ENCODE data around the gene OR1S1.

Gene OR1S1

GRCh38 chr11:58186938-58187337 is 25.6 kb upstream of the OR1S1 start:
- no peak for TF ChIP-seq CTCF (IDR thresholded peaks at IDR 0.05)

- no peak for TF ChIP-seq CTCF (IDR thresholded peaks at IDR 0.05)
Measured at GRCh38 chr11:58188770-58189169, 23.8 kb upstream of the OR1S1 start, which contains the start of gene OR9Q2. Gene OR9Q2 (plus strand): TSS chr11:58189070. CDS start chr11:58190491, 1,421 bp downstream.

- TF ChIP-seq CTCF (IDR thresholded peaks at IDR 0.05) = no peak
Measured at GRCh38 chr11:58192229-58192628, 20.3 kb upstream of the OR1S1 start.

GRCh38 chr11:58193391-58193790 is 19.1 kb upstream of the OR1S1 start:
- no peak for TF ChIP-seq CTCF (IDR thresholded peaks at IDR 0.05)

GRCh38 chr11:58195939-58196338 is 16.6 kb upstream of the OR1S1 start:
- TF ChIP-seq CTCF (IDR thresholded peaks at IDR 0.05) = no peak

- TF ChIP-seq CTCF (IDR thresholded peaks at IDR 0.05) = no peak
Measured at GRCh38 chr11:58199271-58199670, 13.2 kb upstream of the OR1S1 start.

GRCh38 chr11:58204042-58204441 is 8.5 kb upstream of the OR1S1 start, which contains the start of gene OR1S2:
Gene OR1S2 (minus strand): TSS chr11:58204142. CDS start chr11:58204142, 0 bp downstream.
- TF ChIP-seq CTCF (IDR thresholded peaks at IDR 0.05) = no peak

- no peak for TF ChIP-seq CTCF (IDR thresholded peaks at IDR 0.05)
Measured at GRCh38 chr11:58216476-58216875, 4.0 kb downstream of the OR1S1 start.
